Hepatic stellate cell (primary cell): ENCODE data around the gene IDNK.

ENCODE experiments used
- DNase-seq: peaks from one replicate; pipeline ENCODE4 v3.0.0; 2011; ENCODE audit warnings: low spot score

Gene IDNK

DNA sequence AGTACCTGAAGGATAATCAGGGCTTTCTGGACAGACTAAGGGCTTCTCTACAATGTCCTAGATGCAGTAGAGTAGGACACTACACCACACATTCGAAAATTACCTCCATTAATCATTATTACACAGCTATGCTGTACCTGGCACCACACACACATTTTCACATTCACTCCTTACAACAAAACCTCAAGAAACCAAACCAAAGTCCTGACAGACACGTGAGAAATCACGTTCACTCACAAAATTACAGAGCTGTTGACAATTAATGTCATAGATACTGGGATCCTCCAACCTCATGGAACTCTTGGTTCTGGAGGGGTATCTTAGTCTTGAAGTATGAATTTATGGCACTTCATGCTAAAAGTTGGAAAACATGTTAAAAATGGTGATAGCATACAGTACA, 68.5 kb downstream of the IDNK start:
- DNase-seq, result no peak
